HG02973 (cell line): ENCODE data around the gene CREB3L4.
"Not testable (repeated sequence)": the region's sequence is repeated elsewhere in the genome, so short reads cannot be mapped to it uniquely, and the experiment has no call there.

Source experiments
- ATAC-seq: cut with Tn5 transposase; IDR thresholded peaks from one replicate; pipeline ENCODE4 v1.9.1; 2021; ENCODE audit warnings: moderate library complexity; ENCODE audit not compliant: unreplicated experiment

CREB3L4 gene

GRCh38 chr1:153958111-153958960 lies 9.4 kb upstream of the CREB3L4 start, which contains the start of gene CRTC2:
Gene CRTC2, minus strand, starts transcription at chr1:153958612. Its CDS starts 115 bp downstream, at chr1:153958497.
- peak; percentile 67 for ATAC-seq

GRCh38 chr1:153958961-153959260 lies 8.8 kb upstream of the CREB3L4 start:
- no peak for ATAC-seq

GRCh38 chr1:153959454-153959853 lies 8.2 kb upstream of the CREB3L4 start:
- no peak for ATAC-seq

GRCh38 chr1:153960206-153960605 lies 7.5 kb upstream of the CREB3L4 start:
- no peak for ATAC-seq

GRCh38 chr1:153961421-153961820 lies 6.3 kb upstream of the CREB3L4 start:
- ATAC-seq: no peak

- ATAC-seq: no peak
Observed at GRCh38 chr1:153962088-153963029, 5.3 kb upstream of the CREB3L4 start.

- peak; percentile 35 for ATAC-seq
Observed at GRCh38 chr1:153963030-153963849, 4.5 kb upstream of the CREB3L4 start, which contains the start of gene SLC39A1. Gene SLC39A1, minus strand, starts transcription at chr1:153963537. Its CDS starts 822 bp downstream, at chr1:153962715.

- ATAC-seq: no peak
Observed at GRCh38 chr1:153963850-153964331, 3.8 kb upstream of the CREB3L4 start.

GRCh38 chr1:153968000-153968363 lies 280 bp downstream of the CREB3L4 start:
- ATAC-seq: no peak

- ATAC-seq: no peak
Observed at GRCh38 chr1:153968408-153968807, 706 bp downstream of the CREB3L4 start.

GRCh38 chr1:153968972-153969371 lies 1.3 kb downstream of the CREB3L4 start:
- ATAC-seq: no peak

- no peak for ATAC-seq
Observed at GRCh38 chr1:153970346-153970745, 2.6 kb downstream of the CREB3L4 start.

- ATAC-seq: no peak
Observed at GRCh38 chr1:153973071-153973470, 5.4 kb downstream of the CREB3L4 start.

GRCh38 chr1:153973525-153973924 lies 5.8 kb downstream of the CREB3L4 start:
- ATAC-seq: no peak

GRCh38 chr1:153976819-153977249 lies 9.1 kb downstream of the CREB3L4 start:
- ATAC-seq: no peak

GRCh38 chr1:153977250-153978240 lies 9.8 kb downstream of the CREB3L4 start, which contains the start of gene JTB:
Gene JTB, minus strand, starts transcription at chr1:153977674. Its CDS starts 422 bp downstream, at chr1:153977252.
- ATAC-seq: peak; percentile 62

GRCh38 chr1:153978274-153978909 lies 10.7 kb downstream of the CREB3L4 start:
- no peak for ATAC-seq

- not testable (repeated sequence) for ATAC-seq
Observed at GRCh38 chr1:153979091-153979490, 11.4 kb downstream of the CREB3L4 start.

GRCh38 chr1:153981735-153982134 lies 14.0 kb downstream of the CREB3L4 start:
- ATAC-seq: not testable (repeated sequence)
